Astrocyte of the spinal cord (primary cell): ENCODE data around the gene SELENON.
A peak's percentile ranks its signal among the peaks of the same experiment; 100 is the strongest.
"Not testable (repeated sequence)": the region's sequence is repeated elsewhere in the genome, so short reads cannot be mapped to it uniquely, and the experiment has no call there.

Source experiments
- DNase-seq: peaks from one replicate; pipeline ENCODE4 v3.0.0; 2011; ENCODE audit warnings: low read depth, low spot score
- H3K4me3 ChIP-seq: 2 replicates; pipeline ENCODE4 v1.5.1; 2011; ENCODE audit warnings: low read depth, mild to moderate bottlenecking, low read length, moderate library complexity
- in situ Hi-C: cut with HindIII; loops from 2 replicates; pipeline ENCODE4 v1.10.0; 2017; ENCODE audit warnings: low sequenced_read_pairs
- TF ChIP-seq, protein P1 (sequence below): IDR thresholded peaks from 2 replicates; pipeline ENCODE4 v1.5.1; 2012; ENCODE audit warnings: low read depth, mild to moderate bottlenecking, low read length, inconsistent platforms

SELENON gene

DNA sequence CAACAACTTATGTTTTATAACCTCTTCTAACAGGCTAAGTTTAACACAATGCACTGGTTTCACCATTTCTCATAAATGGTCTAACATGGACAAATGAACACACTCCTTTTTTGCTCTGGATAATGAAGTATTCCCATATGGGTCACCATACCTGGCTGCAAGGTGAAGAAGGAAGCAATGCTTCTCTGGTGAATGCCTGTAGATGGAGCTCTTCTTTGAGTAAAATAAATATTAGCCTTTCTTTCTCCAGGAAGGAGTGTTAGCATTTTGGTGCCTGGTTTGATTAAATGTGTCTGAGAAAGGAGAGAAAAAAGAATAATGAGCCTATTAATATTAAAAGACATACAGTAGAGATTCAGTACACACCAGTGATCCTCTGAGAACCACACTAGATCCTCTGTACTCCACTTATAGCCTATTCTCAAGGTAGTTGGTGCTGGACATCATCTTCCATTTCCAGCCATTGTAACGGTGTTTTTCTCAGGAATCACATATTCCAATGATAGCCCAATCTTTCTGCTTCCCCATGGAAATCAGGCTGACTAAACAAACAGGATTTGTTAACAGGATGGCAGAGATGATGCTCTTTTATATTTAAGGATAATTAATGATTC is 37.4 kb downstream of the SELENON start:
- TF ChIP-seq, protein P1, sequence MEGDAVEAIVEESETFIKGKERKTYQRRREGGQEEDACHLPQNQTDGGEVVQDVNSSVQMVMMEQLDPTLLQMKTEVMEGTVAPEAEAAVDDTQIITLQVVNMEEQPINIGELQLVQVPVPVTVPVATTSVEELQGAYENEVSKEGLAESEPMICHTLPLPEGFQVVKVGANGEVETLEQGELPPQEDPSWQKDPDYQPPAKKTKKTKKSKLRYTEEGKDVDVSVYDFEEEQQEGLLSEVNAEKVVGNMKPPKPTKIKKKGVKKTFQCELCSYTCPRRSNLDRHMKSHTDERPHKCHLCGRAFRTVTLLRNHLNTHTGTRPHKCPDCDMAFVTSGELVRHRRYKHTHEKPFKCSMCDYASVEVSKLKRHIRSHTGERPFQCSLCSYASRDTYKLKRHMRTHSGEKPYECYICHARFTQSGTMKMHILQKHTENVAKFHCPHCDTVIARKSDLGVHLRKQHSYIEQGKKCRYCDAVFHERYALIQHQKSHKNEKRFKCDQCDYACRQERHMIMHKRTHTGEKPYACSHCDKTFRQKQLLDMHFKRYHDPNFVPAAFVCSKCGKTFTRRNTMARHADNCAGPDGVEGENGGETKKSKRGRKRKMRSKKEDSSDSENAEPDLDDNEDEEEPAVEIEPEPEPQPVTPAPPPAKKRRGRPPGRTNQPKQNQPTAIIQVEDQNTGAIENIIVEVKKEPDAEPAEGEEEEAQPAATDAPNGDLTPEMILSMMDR = peak; percentile 54
- in situ Hi-C loops = no loop called here
- DNase-seq = peak; percentile 9
- H3K4me3 ChIP-seq = no peak overlapping the region

DNA sequence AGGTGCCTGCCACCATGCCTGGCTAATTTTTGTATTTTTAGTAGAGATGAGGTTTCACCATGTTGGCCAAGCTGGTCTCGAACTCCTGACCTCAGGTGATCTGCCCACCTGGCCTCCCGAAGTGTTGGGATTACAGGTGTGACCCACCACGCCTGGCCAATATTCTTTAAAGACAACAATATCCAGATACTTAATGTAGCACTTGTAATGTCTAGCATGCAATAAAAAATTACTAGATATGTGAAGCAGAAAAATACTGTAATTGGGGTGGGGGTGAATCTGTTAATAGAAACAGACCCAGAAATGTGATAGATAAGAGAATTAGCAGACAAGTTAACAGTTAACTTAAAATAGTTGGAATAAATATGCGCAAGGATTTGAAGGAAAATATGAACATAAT is 39.8 kb downstream of the SELENON start:
- in situ Hi-C loops, DNase-seq, H3K4me3 ChIP-seq: not testable (repeated sequence)

DNA sequence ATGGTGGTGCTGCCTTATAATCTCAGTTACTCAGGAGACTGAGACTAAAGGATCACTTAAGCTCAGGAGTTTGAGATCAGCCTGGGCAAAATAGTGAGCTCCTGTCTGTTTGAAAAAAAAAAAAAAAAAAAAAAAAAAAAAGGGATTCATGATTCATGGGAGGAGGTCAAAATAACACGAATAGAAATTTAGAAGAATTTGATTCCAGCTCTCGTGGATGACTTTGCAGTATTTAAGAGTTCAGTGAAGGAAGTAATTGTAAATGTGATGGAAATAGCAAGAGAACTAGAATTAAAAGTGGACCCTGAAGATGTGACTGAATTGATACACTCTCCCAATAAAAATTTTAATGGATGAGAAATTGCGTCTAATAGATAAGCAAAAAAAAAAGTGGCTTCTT is 43.5 kb downstream of the SELENON start:
- no peak overlapping the region for H3K4me3 ChIP-seq
- in situ Hi-C loops = no loop called here
- TF ChIP-seq, protein P1 = no peak
- no peak for DNase-seq

DNA sequence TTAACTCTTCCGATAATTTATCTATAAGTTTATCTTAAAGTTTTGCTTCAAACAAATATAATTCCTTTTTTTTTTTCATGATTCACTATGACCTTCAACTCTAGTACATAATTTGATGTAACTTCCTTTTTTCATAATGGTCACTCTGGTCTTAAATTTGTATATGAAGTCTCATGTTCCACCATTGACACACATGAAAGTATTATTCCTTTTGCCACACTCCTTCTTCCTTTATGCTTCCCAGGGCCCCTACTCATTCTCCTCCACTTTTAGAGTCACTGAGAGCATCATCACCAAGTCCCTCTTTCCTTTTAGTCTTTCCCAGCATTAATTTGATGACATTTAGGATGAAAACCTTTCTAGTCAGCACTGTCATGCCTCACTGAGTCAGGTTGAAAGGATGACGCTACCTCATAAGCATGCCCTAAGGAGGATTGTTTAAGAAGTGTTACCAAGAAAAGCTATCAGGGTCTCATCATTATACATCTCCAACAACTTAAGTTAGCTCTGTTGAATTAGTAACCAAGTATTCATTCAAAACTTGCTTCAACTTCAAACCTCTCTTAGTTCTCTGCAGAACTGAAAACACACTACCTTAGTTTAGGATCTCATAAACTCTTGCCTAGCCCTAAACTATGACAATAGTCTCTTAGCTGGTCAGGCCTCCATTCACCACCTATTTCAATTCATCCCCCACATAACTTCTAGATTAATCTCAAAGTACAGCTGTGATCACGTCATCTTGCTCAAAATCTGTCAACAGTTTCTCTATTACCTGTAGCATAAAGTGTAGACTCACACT is 44.7 kb downstream of the SELENON start:
- in situ Hi-C loops = no loop called here
- TF ChIP-seq, protein P1 = no peak
- H3K4me3 ChIP-seq = no peak overlapping the region
- no peak for DNase-seq

DNA sequence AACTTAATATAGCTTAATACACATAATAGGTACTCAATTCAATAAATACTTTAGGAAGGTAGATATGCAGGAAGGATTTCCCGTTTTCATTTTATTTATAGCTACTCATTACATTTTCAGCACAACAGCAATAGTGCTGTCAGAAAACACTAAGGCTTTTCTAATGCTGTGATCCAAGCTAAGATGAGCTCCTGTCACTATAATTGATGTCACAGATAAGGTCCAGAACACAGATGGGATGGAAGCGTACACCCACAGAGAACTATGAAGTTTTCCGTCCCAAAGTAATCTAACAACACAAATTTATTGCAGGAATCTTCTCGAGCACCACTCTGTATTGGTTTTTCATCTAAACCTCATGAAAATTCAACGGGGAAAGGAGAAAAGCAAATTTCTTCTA is 45.7 kb downstream of the SELENON start:
- DNase-seq = no peak
- TF ChIP-seq, protein P1 = no peak
- no peak overlapping the region for H3K4me3 ChIP-seq
- in situ Hi-C loops = no loop called here

DNA sequence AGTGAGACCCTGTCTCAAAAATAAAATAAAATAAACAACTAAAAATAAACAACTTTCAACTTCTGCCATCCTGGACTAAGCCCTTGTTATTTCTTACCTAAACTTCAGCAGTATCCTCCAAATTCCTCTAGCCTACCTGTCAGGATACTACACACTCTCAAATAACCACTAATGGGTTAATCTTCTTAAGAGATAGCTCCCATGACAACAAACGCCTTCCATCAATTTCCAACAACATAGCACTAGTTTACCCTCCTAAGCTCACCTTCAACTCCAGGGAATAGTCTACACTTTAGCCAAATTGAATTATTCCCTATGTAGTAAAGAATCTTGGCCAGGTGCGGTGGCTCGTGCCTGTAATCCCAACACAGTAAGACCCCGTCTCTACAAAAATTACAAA is 47.9 kb downstream of the SELENON start:
- in situ Hi-C loops = no loop called here
- no peak for DNase-seq
- H3K4me3 ChIP-seq = no peak overlapping the region
- TF ChIP-seq, protein P1 = no peak

DNA sequence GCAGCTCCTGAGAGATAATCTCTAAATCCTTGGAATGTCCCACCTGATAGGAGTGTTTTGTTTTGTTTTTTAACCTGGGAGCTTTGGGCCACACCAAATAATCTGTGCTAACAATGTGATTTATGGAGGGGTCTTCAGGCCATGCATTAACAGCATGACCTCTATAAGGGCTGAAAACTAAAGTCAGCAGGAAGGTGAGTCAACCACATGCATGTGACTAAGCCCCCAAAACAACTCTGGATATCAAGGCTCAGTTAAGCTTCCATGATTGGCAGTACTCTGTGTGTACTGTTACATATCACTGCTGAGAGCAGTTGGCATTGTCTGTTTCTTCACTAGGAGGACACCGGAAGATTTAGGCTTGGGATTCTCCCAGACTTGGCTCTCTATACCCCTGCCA is 48.5 kb downstream of the SELENON start:
- H3K4me3 ChIP-seq = no peak overlapping the region
- DNase-seq = no peak
- TF ChIP-seq, protein P1 = no peak
- in situ Hi-C loops = no loop called here
